SH-SY5Y (cell line): ENCODE data around the gene ANKFY1.

Experiments used
- GATA2 ChIP-seq: IDR thresholded peaks from 2 replicates; pipeline ENCODE4 v1.6.1; 2011; ENCODE audit warnings: mild to moderate bottlenecking, low read depth, low read length
- GATA3 ChIP-seq: IDR thresholded peaks from 2 replicates; pipeline ENCODE4 v1.6.1; 2011; ENCODE audit warnings: low read depth, mild to moderate bottlenecking, low read length, moderate library complexity

GRCh38 chr17:4162775-4163466, 100.9 kb downstream of the ANKFY1 start:
- TF ChIP-seq GATA3, result no peak
- TF ChIP-seq GATA2, result no peak
